SU-DHL-6 (cell line): Measurements from ENCODE around the gene HTR1D.

Experiments used
- CTCF ChIP-seq: fragments of 200-600 bp; sonication (generic); IDR thresholded peaks from one replicate; pipeline ENCODE4 v1.5.1; 2017; ENCODE audit warnings: antibody characterized with exemption, mild to moderate bottlenecking, low read length, moderate library complexity; ENCODE audit not compliant: insufficient read depth, poor library complexity, severe bottlenecking
- EZH2phosphoT487 ChIP-seq: fragments of 200-600 bp; sonication (generic), shearing (Covaris generic); conservative IDR thresholded peaks from 2 replicates; pipeline ENCODE4 v1.6.1; 2018; ENCODE audit warnings: mild to moderate bottlenecking, antibody characterized with exemption, low read length, moderate library complexity, mixed read lengths

GRCh38 chr1:23187637-23188036 lies 29.7 kb downstream of the HTR1D start:
- no peak for TF ChIP-seq CTCF
- no peak for TF ChIP-seq EZH2phosphoT487
